ENCODE measurements around the gene PRDM2.

DNA sequence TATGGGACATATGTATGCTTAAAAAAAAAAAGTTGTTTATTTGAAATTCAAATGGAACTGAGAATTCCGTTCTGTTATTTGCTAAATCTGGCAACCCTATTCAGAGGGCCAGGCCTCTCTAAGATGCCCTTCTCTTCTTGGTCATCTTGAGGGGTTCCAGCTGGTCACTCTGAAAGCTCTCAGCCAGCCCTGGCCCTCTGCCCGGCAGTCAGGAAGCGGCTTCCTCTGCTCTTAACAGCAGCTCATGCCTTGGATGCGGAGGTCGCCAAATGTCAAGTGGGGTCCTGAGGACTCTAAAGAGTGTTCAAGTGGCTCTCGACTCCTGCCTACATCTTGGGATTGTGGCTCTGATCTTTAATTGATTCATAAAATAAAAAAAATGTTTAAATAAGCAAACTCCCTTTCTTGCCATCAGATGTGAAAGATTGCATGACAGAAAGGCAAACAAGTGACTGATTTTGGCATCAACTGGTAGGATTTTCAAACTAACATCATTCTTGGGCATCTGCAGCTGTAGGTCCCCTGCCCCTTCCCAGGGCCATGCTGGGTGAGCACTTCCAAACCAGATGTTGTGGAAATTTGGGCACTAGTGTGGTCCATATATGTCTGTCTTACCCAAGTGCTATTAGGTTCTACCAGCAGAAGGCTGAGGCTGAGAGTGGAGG, 130.8 kb downstream of the PRDM2 start:
- no peak for TF ChIP-seq EZH2 (optimal IDR thresholded peaks at IDR 0.05; ENCODE audit: low read depth, low read length)
- TF ChIP-seq, protein P1, sequence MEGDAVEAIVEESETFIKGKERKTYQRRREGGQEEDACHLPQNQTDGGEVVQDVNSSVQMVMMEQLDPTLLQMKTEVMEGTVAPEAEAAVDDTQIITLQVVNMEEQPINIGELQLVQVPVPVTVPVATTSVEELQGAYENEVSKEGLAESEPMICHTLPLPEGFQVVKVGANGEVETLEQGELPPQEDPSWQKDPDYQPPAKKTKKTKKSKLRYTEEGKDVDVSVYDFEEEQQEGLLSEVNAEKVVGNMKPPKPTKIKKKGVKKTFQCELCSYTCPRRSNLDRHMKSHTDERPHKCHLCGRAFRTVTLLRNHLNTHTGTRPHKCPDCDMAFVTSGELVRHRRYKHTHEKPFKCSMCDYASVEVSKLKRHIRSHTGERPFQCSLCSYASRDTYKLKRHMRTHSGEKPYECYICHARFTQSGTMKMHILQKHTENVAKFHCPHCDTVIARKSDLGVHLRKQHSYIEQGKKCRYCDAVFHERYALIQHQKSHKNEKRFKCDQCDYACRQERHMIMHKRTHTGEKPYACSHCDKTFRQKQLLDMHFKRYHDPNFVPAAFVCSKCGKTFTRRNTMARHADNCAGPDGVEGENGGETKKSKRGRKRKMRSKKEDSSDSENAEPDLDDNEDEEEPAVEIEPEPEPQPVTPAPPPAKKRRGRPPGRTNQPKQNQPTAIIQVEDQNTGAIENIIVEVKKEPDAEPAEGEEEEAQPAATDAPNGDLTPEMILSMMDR (IDR thresholded peaks at IDR 0.05; ENCODE audit: low read length), result no peak
- TF ChIP-seq EZH2phosphoT487 (IDR thresholded peaks at IDR 0.05; ENCODE audit: low read length), result no peak
